Measurements from ENCODE around the gene TRIP4.
A peak's percentile ranks its signal among the peaks of the same experiment; 100 is the strongest.

Gene TRIP4

DNA sequence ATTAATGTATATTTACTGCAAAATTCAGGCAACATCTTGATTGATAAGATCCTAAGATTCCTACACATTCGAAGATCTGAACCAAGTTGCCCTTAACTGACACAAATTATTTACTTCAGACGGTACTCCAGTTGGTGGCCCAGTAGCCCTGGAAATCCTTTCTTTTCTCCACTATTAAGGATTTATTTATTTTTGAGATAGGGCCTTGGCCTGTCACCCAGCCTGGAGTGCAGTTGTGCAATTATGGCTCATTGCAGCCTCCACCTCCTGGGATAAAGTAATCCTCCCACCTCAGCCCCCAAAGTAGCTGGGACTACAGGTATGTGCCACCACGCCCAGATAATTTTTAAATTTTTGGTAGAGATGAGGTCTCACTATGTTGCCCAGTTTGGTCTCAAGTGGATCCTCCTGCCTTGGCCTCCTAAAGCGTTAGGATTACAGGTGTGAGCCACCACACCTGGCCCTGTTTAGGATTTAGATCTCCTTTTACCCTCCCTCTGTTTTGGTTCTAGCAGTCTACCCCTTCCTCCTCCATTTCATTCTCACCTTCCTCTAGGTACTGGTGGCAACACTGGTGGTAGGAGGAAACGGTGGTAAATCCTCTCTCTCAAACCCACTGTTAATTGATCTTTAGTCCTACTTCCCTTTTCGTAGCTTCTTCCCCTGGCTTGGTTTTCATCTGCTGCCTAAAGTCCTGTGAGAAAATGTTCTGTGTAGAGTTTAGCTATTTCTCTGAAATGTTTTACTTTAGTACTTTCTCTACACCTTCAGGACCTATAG, 60.1 kb downstream of the TRIP4 start:
- no peak for DNase-seq

DNA sequence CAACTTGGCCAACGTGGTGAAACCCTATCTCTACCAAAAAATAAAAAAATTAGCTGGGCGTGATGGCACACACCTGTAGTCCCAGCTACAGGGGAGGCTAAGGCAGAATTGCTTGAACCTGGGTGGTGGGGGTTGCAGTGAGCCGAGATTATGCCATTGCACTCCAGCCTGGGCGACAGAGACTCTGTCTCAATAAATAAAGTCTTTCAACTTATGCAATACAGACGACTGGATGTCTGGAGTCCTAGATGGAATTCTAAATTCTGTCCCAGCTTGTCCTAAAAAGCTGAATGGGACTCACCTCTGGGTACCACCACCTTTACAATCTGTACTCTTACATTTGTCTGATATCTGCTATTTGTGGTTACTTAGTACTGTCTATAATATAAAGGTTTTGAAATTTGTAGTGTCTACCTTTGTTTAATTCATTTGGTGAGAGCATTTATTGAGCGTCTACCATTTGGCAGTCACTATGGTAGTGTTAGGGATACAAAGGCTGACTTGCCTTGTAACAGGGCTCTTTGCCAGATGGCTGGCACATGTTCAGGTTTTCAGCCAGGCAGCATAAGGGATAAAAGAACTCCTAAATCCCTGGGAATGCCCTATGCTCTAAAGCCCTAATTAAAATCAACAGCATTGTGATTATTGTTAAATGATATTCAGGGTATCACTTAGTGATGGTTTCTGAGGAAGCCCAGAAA, 65.5 kb downstream of the TRIP4 start:
- no peak for DNase-seq

DNA sequence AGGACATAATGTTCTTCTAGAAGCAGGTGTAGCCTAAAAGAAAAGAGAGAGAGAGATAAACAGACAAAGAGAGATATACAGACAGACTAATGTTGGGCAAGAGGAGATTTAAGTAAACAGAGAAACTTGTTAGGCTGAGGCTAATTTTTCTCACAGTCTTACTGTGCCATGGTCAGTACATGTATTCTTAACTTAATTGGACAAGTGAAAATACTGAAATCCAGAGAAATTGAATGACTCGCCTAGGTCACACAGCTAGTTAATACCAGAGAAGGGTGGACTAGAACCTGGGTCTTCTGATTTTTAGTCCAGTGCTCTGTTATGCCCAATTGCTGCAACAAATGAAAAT, 66.0 kb downstream of the TRIP4 start:
- DNase-seq = no peak

DNA sequence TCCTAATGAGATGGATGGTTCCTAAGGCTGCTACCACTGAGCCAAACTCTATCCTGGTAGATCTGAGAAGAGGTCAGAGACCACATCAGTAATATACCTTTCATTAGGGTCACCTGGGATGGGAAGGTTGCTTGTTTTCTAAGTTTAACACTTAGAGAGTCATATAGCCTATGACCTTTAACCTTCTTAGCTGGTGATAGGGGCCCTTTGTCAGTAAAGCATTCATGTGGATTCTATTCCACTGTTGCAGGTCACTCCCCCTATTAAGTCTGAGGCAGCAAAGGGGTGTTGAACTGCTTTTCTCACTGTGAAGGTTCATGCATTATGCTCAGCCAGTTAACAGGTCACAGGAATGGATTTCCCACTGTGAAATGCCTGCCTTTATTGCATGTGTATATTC, 66.6 kb downstream of the TRIP4 start:
- DNase-seq = no peak

DNA sequence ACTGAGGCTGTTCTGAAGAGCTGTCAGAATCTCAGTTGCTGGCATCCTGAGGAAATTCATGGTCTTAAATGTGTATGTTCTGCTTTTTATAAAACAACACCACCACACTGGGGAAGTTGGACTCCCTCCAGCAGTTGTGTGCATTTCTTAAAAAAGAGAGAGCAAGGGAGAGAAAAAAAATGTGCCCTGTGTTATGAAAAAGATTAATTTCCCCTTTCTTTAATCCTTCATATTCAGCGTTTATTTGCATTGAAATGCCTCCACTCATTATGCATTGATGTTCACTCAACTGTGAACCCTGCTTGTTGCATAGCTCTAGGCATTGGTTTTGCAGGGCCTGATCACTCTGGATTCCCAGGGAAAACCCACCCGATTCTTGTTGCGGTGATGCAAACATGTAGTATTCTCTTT, 68.3 kb downstream of the TRIP4 start:
- DNase-seq = peak; percentile 83 to 90

DNA sequence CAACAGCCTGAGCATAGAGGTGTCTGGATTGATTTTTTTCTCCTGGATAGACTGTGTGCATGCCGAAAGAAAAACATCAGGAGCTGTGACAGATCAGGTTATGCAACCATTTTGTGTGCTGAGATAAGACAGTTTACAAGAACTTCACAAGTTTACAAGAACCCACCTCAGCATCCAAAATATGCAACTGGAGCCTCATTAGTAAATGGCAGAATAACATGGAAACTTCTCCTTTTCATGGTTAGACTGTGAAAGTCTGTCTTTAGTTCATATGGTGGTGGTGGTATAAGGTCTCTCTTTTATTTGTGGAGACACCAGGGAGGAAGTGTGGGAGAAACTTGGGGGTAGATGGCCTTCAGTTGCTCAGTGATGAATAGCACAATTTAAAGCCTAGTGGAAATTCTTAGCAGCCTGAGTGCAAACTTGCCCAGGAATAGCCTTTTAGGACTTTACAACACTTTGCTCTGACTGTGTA, 69.0 kb downstream of the TRIP4 start:
- DNase-seq = peak; percentile 71 to 75

DNA sequence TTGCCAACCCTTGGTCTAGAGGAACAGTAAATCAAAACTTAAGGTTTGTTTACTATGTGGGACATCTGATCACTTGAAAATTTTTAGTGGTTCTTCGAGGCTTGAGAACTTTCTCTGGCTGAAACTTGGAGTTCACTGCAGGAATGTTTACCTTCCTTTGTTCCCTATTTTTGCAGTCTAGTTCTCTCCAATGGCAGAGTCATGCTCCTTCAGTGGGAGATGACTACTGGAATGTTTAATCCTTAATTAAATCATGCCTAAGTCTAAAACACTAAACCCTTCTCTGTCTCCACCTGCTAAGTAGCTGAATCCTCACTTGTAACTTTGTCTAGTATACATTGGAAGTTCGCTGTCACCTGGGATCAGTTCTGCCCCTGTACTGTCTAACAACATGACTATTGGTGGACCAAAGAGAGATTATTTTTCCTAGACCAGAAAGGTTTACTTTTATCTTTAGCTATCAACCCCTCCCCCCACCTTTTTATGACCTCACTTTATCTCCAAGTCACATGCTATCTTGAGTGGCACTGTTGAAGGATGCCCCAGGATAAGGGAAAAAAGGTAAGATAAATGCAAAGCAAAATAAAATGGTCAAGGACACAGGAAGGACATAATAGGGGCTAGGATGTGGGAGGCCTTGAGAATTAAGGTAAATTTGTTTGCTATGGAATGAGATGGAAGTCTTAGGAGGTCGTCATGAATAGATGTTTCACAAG, 71.6 kb downstream of the TRIP4 start:
- DNase-seq = no peak

DNA sequence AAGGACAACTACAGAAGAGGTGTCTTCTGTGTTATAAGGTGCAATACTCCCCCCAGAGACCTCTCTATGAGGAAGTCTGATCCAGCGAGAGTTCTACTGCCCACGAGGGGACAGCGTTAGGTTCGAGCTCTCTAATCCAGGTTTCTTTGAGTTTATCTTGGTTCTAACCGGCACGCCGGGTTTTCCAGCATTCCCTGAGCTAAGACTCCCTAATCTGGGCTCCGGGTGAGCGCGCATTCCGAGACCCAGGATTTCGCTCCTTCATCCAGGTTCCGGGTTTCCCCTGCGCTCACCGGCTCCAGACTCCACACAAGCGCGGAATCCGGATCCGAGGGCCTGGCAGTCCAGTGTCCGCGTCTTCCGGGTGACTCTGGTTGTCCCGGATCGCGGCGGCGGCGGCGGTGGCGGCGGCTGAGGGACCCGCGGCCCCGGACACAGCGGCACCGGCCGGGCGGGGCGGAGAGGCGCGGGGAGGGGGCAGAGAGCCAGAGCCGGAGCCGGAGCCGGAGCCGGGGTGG, 72.6 kb downstream of the TRIP4 start, which contains the start of gene ZNF609:
Gene ZNF609 (plus strand): TSS at position 373 of the 518 bp plus-strand sequence. CDS start 38,842 bp downstream, outside the sequence.
- DNase-seq = peak; percentile 85 to 93

DNA sequence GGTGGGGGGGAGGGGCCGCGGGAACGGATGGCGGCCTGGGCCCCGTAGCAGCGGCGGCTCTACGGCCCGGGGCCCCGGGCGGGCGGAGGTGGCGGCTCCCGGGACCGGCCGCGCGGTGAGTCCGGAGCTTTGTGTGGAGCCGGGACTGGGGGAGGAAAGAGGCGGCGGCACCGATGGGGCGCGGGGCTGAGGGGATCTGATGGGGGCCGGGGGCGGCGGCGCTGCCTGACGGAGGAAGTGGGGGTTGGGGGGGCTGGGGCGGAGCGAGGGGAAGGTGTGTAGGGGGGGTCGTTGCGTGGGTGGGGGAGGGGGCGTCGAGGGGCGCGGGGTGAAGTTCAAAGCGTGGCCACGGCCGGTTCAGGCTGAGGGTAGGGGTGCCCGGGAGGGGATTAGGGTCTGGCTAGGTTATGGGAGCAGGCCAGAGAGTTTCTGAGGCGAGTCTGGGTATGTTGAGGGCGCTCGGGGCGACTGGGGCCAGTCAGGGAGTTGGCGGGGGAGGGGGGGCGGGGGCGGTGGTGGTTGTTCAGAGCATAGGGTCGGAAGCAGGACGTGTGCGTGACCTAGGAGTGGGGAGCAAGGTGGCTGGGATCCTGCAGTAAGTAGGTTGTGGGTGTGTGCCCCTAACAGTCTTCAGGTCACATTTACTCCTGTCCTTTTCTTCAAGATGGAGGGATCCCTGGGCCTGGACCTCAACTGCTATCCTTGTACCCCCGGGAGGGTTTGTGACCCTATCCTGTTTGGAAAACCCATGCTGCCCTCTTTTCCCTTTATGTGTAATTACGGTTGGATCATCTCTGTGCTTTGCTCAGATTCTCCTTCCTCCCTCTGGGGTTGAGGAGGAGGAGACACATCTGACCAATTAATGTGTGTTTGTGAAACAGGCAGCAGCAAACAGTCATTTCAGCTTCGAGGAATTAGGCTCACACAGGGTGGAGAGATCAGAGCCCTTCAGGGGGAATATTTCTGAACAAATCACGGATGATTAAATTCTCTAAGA, 73.4 kb downstream of the TRIP4 start:
- peak; percentile 70 to 78 for DNase-seq

DNA sequence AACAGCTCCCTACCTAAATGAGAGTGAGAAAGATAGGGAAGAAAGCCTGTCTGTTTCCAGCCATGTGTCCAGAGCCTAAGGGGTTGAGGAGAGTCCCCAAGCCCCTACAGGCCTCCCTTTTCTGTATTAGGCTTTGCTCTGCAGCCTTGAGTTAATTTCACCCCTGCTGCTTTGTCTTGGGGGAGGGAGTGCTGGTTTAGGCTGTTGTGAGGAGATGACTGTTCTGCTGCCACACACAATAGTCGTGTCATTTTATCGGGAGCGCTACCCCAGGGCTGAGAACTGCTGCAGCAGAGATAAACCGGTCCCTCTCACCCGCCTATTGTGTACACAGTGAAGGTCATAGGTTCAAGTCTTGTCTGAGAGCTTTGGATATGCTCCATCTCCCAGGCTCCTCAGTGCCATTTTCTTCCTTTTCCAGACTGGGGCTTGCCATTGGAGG, 74.1 kb downstream of the TRIP4 start:
- DNase-seq = no peak

DNA sequence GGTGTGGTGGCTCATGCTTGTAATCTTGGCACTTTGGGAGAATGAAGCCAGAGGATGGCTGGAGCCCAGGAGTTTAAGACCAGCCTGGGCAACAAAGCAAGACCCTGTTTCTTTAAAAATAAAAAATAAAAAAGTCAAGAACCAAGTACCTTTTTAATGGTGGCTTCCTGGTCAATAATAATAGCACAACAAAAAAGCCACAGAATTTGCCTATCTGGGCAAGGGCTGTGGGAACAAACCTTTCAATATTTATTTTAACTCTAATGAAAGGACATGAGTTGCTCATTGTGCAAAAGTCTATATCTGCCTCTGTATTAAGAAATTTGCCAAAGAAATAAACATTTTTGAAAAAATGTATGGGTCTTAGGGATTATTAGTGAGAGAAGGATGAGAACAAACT, 74.9 kb downstream of the TRIP4 start:
- no peak for DNase-seq

DNA sequence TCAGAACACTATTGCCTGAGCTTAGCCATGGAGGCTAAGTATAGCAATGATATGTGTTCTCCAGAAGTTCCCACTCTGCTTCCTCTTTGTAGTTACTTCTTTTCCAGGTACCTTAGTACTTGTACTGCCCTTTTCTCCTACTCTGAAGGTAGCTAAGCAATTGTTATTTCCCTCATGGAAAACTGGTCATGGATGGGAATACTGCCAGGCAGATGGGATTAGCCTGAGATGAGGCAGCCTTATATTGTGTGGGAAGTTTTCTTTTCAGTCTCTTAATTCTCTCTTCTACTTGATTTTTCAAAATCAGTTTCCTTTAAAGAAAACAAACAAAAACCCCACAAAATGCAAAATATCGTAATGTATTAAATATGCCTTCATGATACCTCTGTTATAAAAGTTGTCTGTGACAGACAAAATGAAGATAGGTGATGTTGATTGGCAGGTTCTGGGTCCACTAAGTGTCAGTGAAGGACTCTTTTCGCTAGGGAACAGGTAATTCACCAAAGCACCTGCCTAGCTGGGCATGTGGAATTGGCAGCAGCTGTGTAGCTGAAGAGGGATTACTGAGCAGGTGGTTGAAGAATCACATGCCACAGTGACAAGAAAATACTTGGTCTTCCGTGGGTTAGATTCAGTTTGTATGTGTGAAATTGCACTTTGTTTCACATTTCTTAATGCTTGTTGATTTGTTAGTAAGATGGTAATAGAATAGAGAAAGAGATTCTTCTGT, 76.8 kb downstream of the TRIP4 start:
- DNase-seq = no peak

DNA sequence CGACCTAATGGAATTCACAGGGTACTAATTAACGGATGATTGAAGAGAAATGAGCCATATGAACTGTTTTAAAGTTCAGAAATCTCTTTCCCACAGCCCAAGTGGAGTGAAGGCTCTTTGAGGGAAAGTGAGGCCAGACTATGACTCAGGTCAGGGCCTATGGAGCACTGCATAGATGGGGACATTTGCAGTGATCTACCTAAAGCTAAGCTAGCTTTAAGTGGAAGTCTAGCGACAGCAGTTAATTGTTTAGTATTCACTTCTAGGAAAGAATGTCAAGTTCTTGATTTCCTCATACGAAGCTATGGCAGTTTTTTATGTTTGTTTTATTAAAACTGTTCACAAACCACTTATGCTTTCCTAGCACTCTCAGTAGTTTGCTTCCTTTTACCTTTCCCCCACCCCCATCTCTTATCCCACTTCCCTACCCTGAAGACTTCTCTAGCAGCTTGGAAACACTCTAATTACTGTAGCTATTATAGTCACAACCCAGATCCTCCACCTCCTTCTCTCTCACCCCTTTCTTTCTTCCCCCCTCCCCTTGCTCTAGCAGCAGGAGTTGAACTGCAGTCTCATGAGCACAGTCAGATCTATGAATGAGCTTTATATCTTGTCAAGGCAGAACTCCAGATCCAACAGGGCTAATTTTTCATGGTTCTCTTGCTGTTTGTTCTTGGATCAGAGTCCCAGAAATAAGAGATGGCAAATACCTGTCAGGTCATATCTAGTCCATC, 78.9 kb downstream of the TRIP4 start:
- no peak for DNase-seq

DNA sequence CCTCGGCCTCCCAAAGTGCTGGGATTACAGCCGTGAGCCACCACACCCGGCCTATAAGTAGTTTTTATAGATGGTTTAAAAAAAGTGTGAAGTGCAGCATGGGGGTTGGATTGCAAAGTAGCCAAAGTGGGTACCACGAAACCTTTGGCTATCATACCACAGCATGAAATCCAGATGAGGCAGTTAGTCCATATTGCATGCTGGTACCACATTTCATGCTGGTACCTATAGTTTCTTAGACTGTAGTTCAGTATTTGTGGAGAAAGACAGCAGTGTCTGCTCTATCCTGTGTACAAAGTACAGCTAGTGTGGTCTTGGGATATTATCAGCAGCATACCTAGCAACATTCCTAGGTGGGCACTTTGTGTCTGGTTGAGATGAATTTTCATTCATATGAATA, 84.5 kb downstream of the TRIP4 start:
- no peak for DNase-seq

DNA sequence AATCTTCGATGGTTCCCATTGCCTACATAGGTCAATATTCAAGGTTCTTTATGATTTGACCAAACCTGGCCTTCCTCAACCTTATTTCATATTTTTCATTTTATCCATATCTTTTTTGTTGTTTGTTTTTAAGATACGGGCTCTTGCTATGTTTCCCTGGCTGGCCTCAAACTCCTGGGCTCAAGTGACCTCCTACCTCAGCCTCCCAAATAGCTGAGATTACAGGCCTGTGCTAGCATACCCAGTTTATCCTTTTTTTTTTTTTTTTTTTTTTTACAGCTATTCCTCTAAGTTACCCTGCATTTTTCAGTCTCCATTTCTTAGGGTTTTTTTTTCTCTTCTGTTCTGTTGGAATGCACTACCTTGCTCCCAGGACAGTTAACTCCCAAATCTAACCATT, 87.2 kb downstream of the TRIP4 start:
- DNase-seq = no peak

DNA sequence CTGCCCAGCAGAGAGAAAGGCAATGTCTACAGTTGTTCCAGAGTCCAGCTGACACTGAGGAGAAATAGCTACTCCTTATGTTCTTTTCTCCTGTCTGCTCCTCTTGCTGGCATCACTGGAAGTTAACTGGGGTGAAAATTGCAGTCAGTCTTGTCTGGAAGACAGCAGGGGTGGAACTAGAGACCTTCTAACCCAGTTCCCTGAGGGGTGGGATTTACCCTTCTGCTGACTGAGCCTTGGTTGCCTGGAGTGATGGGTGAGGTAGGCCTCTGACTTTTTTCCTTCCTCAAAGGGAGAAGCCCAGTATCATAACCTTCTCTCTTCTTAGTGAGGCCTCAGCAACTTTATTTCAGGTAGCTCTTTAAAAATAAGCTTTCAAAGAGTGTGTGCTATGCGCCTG, 88.9 kb downstream of the TRIP4 start:
- DNase-seq = no peak

DNA sequence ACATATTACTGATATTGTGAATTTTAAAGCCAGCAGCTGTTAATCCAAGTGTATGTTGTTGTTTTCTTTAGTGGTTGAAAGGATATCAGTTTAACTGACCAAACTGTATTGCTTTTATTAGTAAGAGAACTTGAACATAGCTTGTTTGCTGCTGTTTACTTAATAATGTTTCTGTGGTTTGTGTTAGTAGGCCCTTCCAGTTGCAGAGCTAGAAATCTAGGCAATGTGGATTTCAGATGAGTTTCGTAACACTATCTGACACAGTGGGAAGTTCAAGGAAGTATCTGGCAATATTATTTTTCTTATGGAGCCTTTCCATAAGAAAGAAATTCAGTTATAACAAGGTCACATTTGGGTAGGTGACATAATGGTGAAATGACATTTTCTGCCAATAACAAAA, 91.2 kb downstream of the TRIP4 start:
- DNase-seq = peak; percentile 61 to 63

DNA sequence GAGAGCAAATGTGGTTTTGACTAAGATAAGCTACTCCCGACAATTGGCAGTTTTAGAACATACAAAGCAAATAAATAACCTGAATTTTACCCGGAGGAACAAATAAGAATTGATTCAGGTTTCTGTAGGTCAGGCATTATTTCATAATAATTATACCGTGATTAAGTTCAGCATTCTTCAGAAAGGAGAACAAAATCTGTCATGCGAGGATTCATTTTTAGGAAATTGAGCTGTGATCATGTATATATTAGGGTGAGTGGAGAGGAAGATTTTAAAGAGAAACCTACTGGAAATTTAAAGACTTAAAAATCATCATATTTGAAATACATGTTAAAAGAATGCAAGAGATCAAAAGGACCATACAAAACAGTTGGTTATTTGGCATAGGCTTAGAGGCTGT, 93.3 kb downstream of the TRIP4 start:
- peak; percentile 45 to 77 for DNase-seq

DNA sequence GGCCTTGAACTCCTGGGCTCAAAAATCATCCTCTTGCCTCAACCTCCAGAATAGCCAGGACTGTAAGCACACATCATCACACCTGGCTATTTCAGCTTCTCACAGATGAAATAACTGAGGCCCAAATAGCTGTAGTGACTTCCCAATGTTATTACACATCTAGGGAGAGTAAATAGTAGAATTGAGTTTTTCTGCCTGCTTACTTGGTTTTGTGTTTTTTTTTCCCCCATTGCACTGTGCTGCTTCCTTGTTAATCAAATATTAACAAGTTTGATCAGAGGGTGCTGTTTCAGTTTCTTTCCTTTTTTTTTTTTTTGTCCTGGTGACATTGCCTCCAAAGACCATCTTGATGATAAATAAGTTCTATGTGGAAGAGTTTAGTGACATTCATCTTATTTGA, 96.1 kb downstream of the TRIP4 start:
- DNase-seq = no peak

DNA sequence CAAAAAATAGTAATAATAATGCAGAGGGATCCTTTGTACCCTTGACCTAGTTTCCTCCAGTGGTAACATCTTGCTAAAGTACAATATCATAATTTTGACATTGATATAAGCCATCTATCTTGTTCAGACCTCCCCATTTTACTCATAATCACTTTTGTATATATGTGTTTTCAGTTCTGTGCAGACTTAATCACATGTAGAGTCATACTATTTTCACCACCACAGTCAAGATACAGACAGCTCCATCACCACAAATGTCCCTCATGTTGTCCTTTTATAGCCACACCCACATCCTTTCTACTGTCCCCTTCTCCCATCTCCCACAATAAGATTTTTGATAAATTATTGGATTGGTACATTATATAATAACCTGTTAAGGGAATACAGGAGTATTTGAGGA, 98.2 kb downstream of the TRIP4 start:
- no peak for DNase-seq

All from inflammatory macrophage (primary cell).